Tibial artery (tissue), 4 donors: Measurements from ENCODE around the gene RTP5.
"Not testable (repeated sequence)": the region's sequence is repeated elsewhere in the genome, so short reads cannot be mapped to it uniquely, and the experiment has no call there.

Source experiments
- DNase-seq, 2 donors: peaks; one replicate each; pipeline ENCODE4 v3.0.0-alpha.2; 2019
- H3K27ac ChIP-seq, 2 donors: fragments of 200-600 bp; sonication (generic) in 1 of 2; 1 replicate in 1 of 2; 2 replicates in 1 of 2; pipeline ENCODE4 v1.5.1; 2018 to 2019; ENCODE audit warnings: mild to moderate bottlenecking in 1 of 2
- H3K27me3 ChIP-seq, 2 donors: fragments of 200-600 bp; sonication (generic) in 1 of 2; one replicate each; pipeline versions ENCODE4 v1.5.1 to v1.6.0; 2016 to 2019
- H3K36me3 ChIP-seq, 3 donors: fragments of 200-600 bp; sonication (generic) in 2 of 3; one replicate each; pipeline ENCODE4 v1.5.1; 2016 to 2019; ENCODE audit warnings: mild to moderate bottlenecking in 2 of 3
- H3K4me1 ChIP-seq, 4 donors: fragments of 200-600 bp; sonication (generic) in 2 of 4; 1 replicate in 3 of 4; 2 replicates in 1 of 4; pipeline ENCODE4 v1.5.1; 2016 to 2019
- H3K4me3 ChIP-seq, 2 donors: fragments of 200-600 bp; sonication (generic) in 1 of 2; 1 replicate in 1 of 2; 2 replicates in 1 of 2; pipeline ENCODE4 v1.5.1; 2018 to 2019; ENCODE audit warnings: mild to moderate bottlenecking in 2 of 2
- H3K9me3 ChIP-seq, 3 donors: fragments of 200-600 bp; sonication (generic) in 1 of 3; one replicate each; pipeline ENCODE4 v1.5.1; 2016 to 2019
- CTCF ChIP-seq, 2 experiments: fragments of 200-600 bp in 1 of 2; fragments of 450-650 bp in 1 of 2; IDR thresholded peaks; one replicate each; pipeline ENCODE4 v1.5.1; 2017 to 2019; ENCODE audit warnings: antibody characterized with exemption in 2 of 2, mild to moderate bottlenecking in 1 of 2, moderate library complexity in 1 of 2
- intact Hi-C: fragments of 100-400 bp; cut with DNase I; formaldehyde crosslinking; loops from one replicate; pipeline ENCODE4 v1.15.0; 2023; ENCODE audit warnings: low total_unique reads

The RTP5 gene

GRCh38 chr2:241827394-241827793, 42.1 kb upstream of the RTP5 start:
- no peak for TF ChIP-seq CTCF (IDR thresholded peaks at IDR 0.05)
- no peak overlapping the region for H3K4me3 ChIP-seq
- DNase-seq: no peak
- H3K36me3 ChIP-seq: no peaks in the 10 kb centered on the region
- intact Hi-C loops: no loop called here
- no peaks in the 10 kb centered on the region for H3K4me1 ChIP-seq
- peaks cover 0 to 9% of the 10 kb centered on the region in 2 donors for H3K27me3 ChIP-seq
- no peak overlapping the region for H3K27ac ChIP-seq
- peaks cover 0 to 20% (median 18%) of the 10 kb centered on the region in 3 donors for H3K9me3 ChIP-seq

GRCh38 chr2:241833101-241833663, 36.3 kb upstream of the RTP5 start:
- intact Hi-C loops: no loop called here
- peak in 1 of 2 donors; percentile 15 for DNase-seq
- no peak for TF ChIP-seq CTCF (IDR thresholded peaks at IDR 0.05)

GRCh38 chr2:241833756-241834526, 35.6 kb upstream of the RTP5 start:
- H3K4me3 ChIP-seq, intact Hi-C loops, H3K9me3 ChIP-seq, H3K36me3 ChIP-seq, DNase-seq, H3K4me1 ChIP-seq, H3K27ac ChIP-seq: not testable (repeated sequence)
- peaks cover 0 to 18% of the 10 kb centered on the region in 2 donors for H3K27me3 ChIP-seq

More at GRCh38 chr2:241833101-241833663, 36.3 kb upstream of the RTP5 start:
- H3K4me1 ChIP-seq: peaks cover 0 to 9% (median 4%) of the 10 kb centered on the region in 4 donors
- no peaks in the 10 kb centered on the region for H3K36me3 ChIP-seq
- no peak overlapping the region for H3K27ac ChIP-seq
- no peaks in the 10 kb centered on the region for H3K9me3 ChIP-seq
- H3K4me3 ChIP-seq: no peak overlapping the region
- H3K27me3 ChIP-seq: peaks cover 0 to 14% of the 10 kb centered on the region in 2 donors

- no peak for TF ChIP-seq CTCF (IDR thresholded peaks at IDR 0.05)
- H3K4me3 ChIP-seq: no peak overlapping the region
- intact Hi-C loops: no loop called here
- H3K27me3 ChIP-seq: peaks cover 0 to 18% of the 10 kb centered on the region in 2 donors
- peak in 1 of 2 donors; percentile 19 for DNase-seq
- no peaks in the 10 kb centered on the region for H3K9me3 ChIP-seq
- peaks cover 0 to 9% (median 4%) of the 10 kb centered on the region in 4 donors for H3K4me1 ChIP-seq
- no peak overlapping the region for H3K27ac ChIP-seq
- no peaks in the 10 kb centered on the region for H3K36me3 ChIP-seq
Observed at GRCh38 chr2:241834527-241835210, 34.9 kb upstream of the RTP5 start.

GRCh38 chr2:241835611-241836010, 33.9 kb upstream of the RTP5 start:
- Histone ChIP-seq H3K27ac (no peak overlapping the region), H3K27me3 (peaks cover 0 to 18% of the 10 kb centered on the region in 2 donors), H3K4me1 (peaks cover 0 to 9% (median 4%) of the 10 kb centered on the region in 4 donors), H3K4me3 (no peak overlapping the region), H3K9me3 (no peaks in the 10 kb centered on the region), H3K36me3 (no peaks in the 10 kb centered on the region)
- no peak for TF ChIP-seq CTCF (IDR thresholded peaks at IDR 0.05)
- intact Hi-C loops: no loop called here
- no peak for DNase-seq

- no peaks in the 10 kb centered on the region for H3K9me3 ChIP-seq
- H3K4me3 ChIP-seq: no peak overlapping the region
- H3K4me1 ChIP-seq: peaks cover 0 to 9% (median 4%) of the 10 kb centered on the region in 4 donors
- H3K27ac ChIP-seq: no peak overlapping the region
- TF ChIP-seq CTCF (IDR thresholded peaks at IDR 0.05): no peak
- intact Hi-C loops: no loop called here
- H3K36me3 ChIP-seq: no peaks in the 10 kb centered on the region
- DNase-seq: no peak
- H3K27me3 ChIP-seq: peaks cover 0 to 18% of the 10 kb centered on the region in 2 donors
Observed at GRCh38 chr2:241836292-241836691, 33.2 kb upstream of the RTP5 start.
